Mesodermal cell (in vitro differentiated cells): ENCODE results near the gene GPBP1.

Experiments used
- H3K27ac ChIP-seq: 2 replicates; pipeline ENCODE4 v1.7.0; 2013; ENCODE audit warnings: mild to moderate bottlenecking, low read depth, low read length, moderate library complexity; ENCODE audit not compliant: severe bottlenecking
- H3K36me3 ChIP-seq: 2 replicates; pipeline ENCODE4 v1.7.1; 2013; ENCODE audit warnings: mild to moderate bottlenecking, low read length, moderate library complexity; ENCODE audit not compliant: control insufficient read depth, insufficient read depth
- H3K4me1 ChIP-seq: one replicate; pipeline ENCODE4 v1.7.1; 2013; ENCODE audit warnings: mild to moderate bottlenecking, low read length; ENCODE audit not compliant: insufficient read depth, control insufficient read depth, poor library complexity, severe bottlenecking
- H3K4me3 ChIP-seq: 2 replicates; pipeline ENCODE4 v1.7.0; 2013; ENCODE audit warnings: low read length, control low read depth, mild to moderate bottlenecking; ENCODE audit not compliant: insufficient read depth, poor library complexity, severe bottlenecking; ENCODE audit errors: extremely low read depth
- H3K9me3 ChIP-seq: 2 replicates; pipeline ENCODE4 v1.7.1; 2013; ENCODE audit warnings: mild to moderate bottlenecking, low read length, moderate library complexity; ENCODE audit not compliant: control insufficient read depth
- WGBS, 2 experiments: methylation state at CpG; one replicate each; pipeline ENCODE4 v1.1.5; 2013; ENCODE audit warnings: missing lambda C conversion rate in 2 of 2; ENCODE audit not compliant: insufficient coverage in 2 of 2; 5-methylcytosine and 5-hydroxymethylcytosine counted together

GPBP1 gene

DNA sequence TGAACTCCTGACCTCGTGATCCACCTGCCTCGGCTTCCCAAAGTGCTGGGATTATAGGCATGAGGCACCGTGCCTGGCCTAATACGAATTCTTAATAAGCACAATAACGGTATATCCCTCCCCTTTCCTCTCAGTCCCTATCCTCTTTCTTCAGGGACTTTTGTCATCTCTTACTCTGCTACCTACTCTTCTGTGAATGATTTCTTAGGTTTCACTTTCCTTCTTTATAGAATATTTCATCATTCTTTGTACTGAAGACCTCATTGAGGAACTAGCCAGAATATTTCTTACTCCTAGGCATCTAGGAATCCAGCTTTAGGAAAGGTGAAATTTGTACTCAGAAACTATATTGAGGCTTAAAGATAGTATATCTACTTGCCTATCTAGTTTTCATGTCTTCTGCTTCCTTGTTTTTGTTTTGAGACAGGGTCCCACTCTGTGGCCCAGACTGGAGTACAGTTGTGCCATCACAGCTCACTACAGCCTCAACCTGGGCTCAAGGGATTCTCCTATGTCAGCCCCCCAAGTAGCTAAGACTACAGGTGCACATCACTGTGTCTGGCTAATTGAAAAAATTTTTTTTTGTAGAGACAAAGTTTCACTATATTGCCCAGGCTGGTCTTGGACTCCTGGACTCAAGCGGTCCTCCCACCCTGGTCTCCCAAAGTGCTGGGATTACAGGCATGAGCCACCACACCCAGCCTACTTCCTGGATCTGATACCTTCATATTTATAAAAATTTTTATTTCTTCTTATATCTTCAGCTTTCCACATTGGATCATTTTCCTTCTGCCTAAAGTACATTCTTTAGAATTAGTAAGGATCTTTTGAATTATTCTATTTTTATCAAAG lies 69.7 kb downstream of the GPBP1 start:
- H3K36me3 ChIP-seq: peaks cover 49% of the 10 kb centered on the region
- no peak overlapping the region for H3K4me3 ChIP-seq
- no peak overlapping the region for H3K27ac ChIP-seq
- H3K9me3 ChIP-seq: no peaks in the 10 kb centered on the region
- WGBS, 2 experiments: 94 to 96% methylated on average over 5 to 6 of the region's 6 CpGs
- no peaks in the 10 kb centered on the region for H3K4me1 ChIP-seq

GRCh38 chr5:57244331-57244730 lies 70.5 kb downstream of the GPBP1 start:
- H3K4me3 ChIP-seq: no peak overlapping the region
- no peaks in the 10 kb centered on the region for H3K4me1 ChIP-seq
- no peak overlapping the region for H3K27ac ChIP-seq
- no peaks in the 10 kb centered on the region for H3K9me3 ChIP-seq
- peaks cover 50% of the 10 kb centered on the region for H3K36me3 ChIP-seq

GRCh38 chr5:57246426-57246825 lies 72.6 kb downstream of the GPBP1 start:
- Histone ChIP-seq H3K27ac (no peak overlapping the region), H3K4me1 (no peaks in the 10 kb centered on the region), H3K36me3 (peaks cover 50% of the 10 kb centered on the region), H3K9me3 (no peaks in the 10 kb centered on the region), H3K4me3 (no peak overlapping the region)
- WGBS, 2 experiments: 100% methylated on average over 1 to 2 of the region's 2 CpGs

DNA sequence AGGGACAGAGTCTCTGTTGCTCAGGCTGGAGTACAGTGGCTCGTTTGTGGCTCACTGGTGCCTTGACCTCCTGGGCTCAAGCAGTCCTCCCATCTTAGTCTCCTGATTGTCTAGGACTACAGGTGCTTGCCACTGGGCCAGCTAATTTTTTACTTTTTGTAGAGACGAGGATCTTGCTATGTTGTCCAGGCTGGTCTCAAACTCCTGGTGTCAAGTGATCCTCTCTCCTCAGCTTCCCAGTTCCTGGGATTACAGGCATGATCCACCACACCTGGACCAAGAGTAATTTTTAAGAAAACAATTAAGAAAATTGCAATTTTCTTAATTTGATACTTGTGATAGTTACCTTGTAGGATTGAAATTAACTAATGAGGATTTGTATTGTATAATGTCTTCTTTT lies 73.9 kb downstream of the GPBP1 start:
- no peaks in the 10 kb centered on the region for H3K4me1 ChIP-seq
- no peak overlapping the region for H3K27ac ChIP-seq
- peaks cover 58% of the 10 kb centered on the region for H3K36me3 ChIP-seq
- no peaks in the 10 kb centered on the region for H3K9me3 ChIP-seq
- no peak overlapping the region for H3K4me3 ChIP-seq
- 100% methylated on average over 1 of the region's 2 CpGs for WGBS, 2 experiments

DNA sequence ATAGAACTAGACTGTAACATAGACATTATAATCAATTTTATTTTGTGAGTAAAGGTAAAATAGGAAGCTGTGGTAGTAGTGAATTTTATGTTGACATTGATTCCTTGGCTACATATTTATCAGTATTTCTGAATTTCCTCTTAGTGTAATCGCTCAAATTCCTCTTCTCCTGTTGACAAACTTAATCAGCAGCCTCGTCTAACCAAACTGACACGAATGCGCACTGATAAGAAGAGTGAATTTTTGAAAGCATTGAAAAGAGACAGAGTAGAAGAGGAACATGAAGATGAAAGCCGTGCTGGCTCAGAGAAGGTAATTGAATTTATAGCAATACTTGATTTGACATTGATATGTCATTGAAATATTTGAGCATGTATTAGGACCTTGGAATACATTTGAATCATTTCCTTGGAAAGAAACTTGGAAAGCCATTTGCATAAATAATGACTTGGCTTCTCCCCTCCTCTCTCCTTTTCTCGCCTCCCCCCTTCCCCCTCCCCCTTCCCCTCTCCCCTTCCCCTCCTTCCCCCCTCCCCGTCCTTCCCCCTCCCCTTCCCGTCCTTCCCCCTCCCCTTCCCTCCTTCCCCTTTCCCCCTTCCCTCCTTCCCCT lies 75.5 kb downstream of the GPBP1 start:
- Histone ChIP-seq H3K4me1 (no peaks in the 10 kb centered on the region), H3K9me3 (no peaks in the 10 kb centered on the region), H3K27ac (no peak overlapping the region), H3K4me3 (no peak overlapping the region), H3K36me3 (peaks cover 68% of the 10 kb centered on the region)
- WGBS, 2 experiments: 88 to 93% methylated on average over 3 to 4 of the region's 8 CpGs

- WGBS, 2 experiments: 92% methylated on average over 1 of the region's 4 CpGs; no CpG with 5 or more reads in 1 of the 2 experiments
- Histone ChIP-seq H3K4me3 (no peak overlapping the region), H3K27ac (no peak overlapping the region), H3K36me3 (peaks cover 83% of the 10 kb centered on the region), H3K9me3 (no peaks in the 10 kb centered on the region), H3K4me1 (no peaks in the 10 kb centered on the region)
Observed at GRCh38 chr5:57258052-57258451, 84.2 kb downstream of the GPBP1 start.

DNA sequence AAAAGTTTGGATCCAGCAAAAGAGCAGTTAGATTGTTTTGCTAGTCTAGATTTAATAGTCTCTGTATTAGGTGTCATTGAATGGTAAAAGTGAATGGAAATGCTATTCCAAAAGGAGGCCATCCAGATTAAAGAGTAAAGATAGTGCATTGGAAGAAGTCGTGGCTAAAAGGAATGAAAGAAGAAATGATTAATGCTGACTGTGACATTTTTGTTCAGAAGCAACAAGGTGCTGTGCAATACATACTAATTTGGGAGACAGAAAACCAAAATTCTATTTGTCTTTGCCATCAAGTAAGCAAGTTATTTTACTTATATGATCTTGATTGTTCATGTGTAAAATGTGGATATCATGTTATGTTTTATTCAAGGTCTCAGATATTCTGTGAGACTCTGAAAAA lies 85.1 kb downstream of the GPBP1 start:
- Histone ChIP-seq H3K9me3 (no peaks in the 10 kb centered on the region), H3K36me3 (peaks cover 84% of the 10 kb centered on the region), H3K27ac (no peak overlapping the region), H3K4me3 (no peak overlapping the region), H3K4me1 (no peaks in the 10 kb centered on the region)
- 100% methylated on average over 1 of the region's 1 CpG for WGBS, 2 experiments

DNA sequence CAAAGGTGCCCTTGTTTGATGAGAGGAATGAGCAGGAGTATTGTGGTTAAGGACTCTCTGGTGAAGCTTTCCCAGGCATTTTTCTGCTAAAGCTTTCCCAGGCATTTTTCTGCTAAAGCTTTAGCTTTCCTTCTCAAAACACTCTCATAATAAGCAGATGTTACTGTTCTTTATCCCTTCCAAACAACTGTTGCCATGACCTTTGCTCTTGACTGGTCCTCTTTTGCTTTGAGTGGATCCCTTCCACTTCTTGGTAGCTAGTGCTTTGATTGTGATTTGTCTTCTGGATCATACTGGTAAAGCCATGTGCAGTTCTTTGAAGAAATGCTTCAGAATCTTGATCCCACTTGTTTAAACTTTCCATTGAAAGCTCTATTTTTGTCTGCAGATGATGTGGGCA lies 85.8 kb downstream of the GPBP1 start:
- H3K4me1 ChIP-seq: no peaks in the 10 kb centered on the region
- peaks cover 77% of the 10 kb centered on the region for H3K36me3 ChIP-seq
- no peak overlapping the region for H3K4me3 ChIP-seq
- no peak overlapping the region for H3K27ac ChIP-seq
- H3K9me3 ChIP-seq: no peaks in the 10 kb centered on the region

DNA sequence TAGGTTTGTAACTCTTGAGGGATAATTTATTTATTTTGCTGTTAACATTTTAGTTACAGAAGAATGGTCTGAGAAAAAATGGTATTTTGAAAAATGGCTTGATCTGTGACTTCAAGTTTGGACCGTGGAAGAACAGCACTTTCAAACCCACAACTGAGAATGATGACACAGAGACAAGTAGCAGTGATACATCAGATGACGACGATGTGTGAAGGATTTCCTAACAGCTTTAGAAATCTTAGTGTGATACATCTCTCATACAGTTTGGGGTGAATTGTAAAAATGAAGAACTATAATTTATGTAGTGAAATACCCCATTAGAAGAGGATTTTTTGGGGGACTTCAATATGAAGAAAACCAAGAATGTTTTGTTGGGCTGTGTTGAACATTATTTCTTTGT lies 88.7 kb downstream of the GPBP1 start:
- 100% methylated on average over 1 of the region's 3 CpGs; no CpG with 5 or more reads in 1 of the 2 experiments for WGBS, 2 experiments
- H3K9me3 ChIP-seq: no peaks in the 10 kb centered on the region
- peaks cover 51% of the 10 kb centered on the region for H3K36me3 ChIP-seq
- no peaks in the 10 kb centered on the region for H3K4me1 ChIP-seq
- H3K4me3 ChIP-seq: no peak overlapping the region
- H3K27ac ChIP-seq: no peak overlapping the region

DNA sequence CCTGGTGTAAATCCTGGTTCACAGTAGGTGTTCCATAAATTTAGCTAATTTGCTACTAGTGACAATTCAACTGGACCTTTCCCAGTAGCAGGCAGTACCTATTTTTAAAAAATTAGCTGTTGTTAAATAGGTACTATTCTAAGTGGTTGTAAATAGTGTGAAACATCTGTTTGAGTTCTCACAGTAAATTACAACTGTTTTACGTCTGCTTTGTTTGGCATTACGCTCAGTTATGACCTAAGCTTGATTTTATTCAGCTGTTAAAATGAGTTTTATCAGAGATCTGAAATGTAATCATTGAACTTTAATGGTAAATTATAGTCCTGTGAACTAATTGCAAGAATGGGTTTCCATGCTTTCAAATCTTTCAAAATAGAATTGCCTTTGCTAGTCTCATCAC lies 93.9 kb downstream of the GPBP1 start:
- Histone ChIP-seq H3K27ac (no peak overlapping the region), H3K4me3 (no peak overlapping the region), H3K9me3 (no peaks in the 10 kb centered on the region), H3K4me1 (no peaks in the 10 kb centered on the region), H3K36me3 (peaks cover 9% of the 10 kb centered on the region)
- WGBS, 2 experiments: 85 to 95% methylated on average over 2 of the region's 2 CpGs

DNA sequence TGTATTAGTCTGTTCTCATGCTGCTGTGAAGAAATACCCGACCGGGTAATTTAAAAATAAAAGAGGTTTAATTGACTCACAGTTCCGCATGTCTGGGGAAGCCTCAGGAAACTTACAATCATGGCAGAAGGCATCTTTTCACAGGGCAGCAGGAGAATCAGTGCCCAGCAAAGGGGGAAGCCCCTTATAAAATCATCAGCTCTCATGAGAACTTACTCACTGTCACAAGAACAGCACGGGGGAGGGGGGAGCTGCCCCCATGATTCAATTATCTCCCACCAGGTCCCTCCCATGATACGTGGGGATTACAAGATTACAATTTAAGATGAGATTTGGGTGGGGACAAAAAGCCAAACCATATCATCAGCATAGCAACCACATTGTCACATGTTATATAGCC lies 102.5 kb downstream of the GPBP1 start:
- Histone ChIP-seq H3K27ac (no peak overlapping the region), H3K9me3 (no peaks in the 10 kb centered on the region)
- 75 to 92% methylated on average over 3 to 4 of the region's 5 CpGs for WGBS, 2 experiments

More for the DNA sequence above, 102.5 kb downstream of the GPBP1 start:
- H3K4me1 ChIP-seq: no peaks in the 10 kb centered on the region
- no peak overlapping the region for H3K4me3 ChIP-seq
- no peaks in the 10 kb centered on the region for H3K36me3 ChIP-seq
